ENCODE data around the gene RNF225.
"Not testable (repeated sequence)": the region's sequence is repeated elsewhere in the genome, so short reads cannot be mapped to it uniquely, and the experiment has no call there.

The RNF225 gene

GRCh38 chr19:58387338-58388174 lies 7.9 kb upstream of the RNF225 start:
- no peak for DNase-seq

- no peak for DNase-seq
Observed at GRCh38 chr19:58388175-58388526, 7.3 kb upstream of the RNF225 start.

- no peak for DNase-seq
Observed at GRCh38 chr19:58392945-58393724, 2.3 kb upstream of the RNF225 start.

- DNase-seq: no peak
Observed at GRCh38 chr19:58393725-58394033, 1.8 kb upstream of the RNF225 start.

- no peak for DNase-seq
Observed at GRCh38 chr19:58394821-58395219, 636 bp upstream of the RNF225 start.

GRCh38 chr19:58395979-58396627 lies 647 bp downstream of the RNF225 start:
- DNase-seq: no peak

- DNase-seq: no peak
Observed at GRCh38 chr19:58396691-58397532, 1.5 kb downstream of the RNF225 start.

- no peak for DNase-seq
Observed at GRCh38 chr19:58397533-58398037, 2.1 kb downstream of the RNF225 start.

GRCh38 chr19:58398087-58398486 lies 2.6 kb downstream of the RNF225 start:
- DNase-seq: no peak

- no peak for DNase-seq
Observed at GRCh38 chr19:58398545-58398944, 3.1 kb downstream of the RNF225 start.

- DNase-seq: no peak
Observed at GRCh38 chr19:58399903-58400302, 4.4 kb downstream of the RNF225 start.

- DNase-seq: no peak
Observed at GRCh38 chr19:58400316-58400915, 5.0 kb downstream of the RNF225 start.

GRCh38 chr19:58400916-58401839 lies 5.7 kb downstream of the RNF225 start:
- peak; percentile 92 to 98 (median 98) for DNase-seq

- DNase-seq: no peak
Observed at GRCh38 chr19:58401840-58402421, 6.5 kb downstream of the RNF225 start.

- DNase-seq: not testable (repeated sequence)
Observed at GRCh38 chr19:58403920-58404478, 8.5 kb downstream of the RNF225 start.

GRCh38 chr19:58406818-58407657 lies 11.6 kb downstream of the RNF225 start:
- DNase-seq: no peak

- DNase-seq: no peak
Observed at GRCh38 chr19:58407658-58408151, 12.2 kb downstream of the RNF225 start.

- peak; percentile 87 to 89 (median 88) for DNase-seq
Observed at GRCh38 chr19:58408152-58409009, 12.9 kb downstream of the RNF225 start, which contains the start of gene ZNF584. TSS of gene ZNF584 (plus strand) at chr19:58408649. CDS start at chr19:58409148, 499 bp downstream.
